PC-9 (cell line): ENCODE data around the gene KRT6B.

ENCODE experiments used
- CTCF ChIP-seq: fragments of 200-600 bp; sonication (generic); conservative IDR thresholded peaks from 2 replicates; pipeline ENCODE4 v1.6.1; 2017; ENCODE audit warnings: mixed run types, antibody characterized with exemption, mild to moderate bottlenecking, moderate library complexity
- EZH2 ChIP-seq: fragments of 200-600 bp; sonication (generic); IDR thresholded peaks from 2 replicates; pipeline ENCODE4 v1.8.0; 2017; ENCODE audit warnings: antibody characterized with exemption, low read depth

- TF ChIP-seq CTCF (no peak), EZH2 (no peak)
These were observed 21.8 kb upstream of the KRT6B start, which contains the start of gene KRT6C for GRCh38 chr12:52473768-52474167.
